Fibroblast of mammary gland (primary cell): ENCODE measurements around the gene GSTA2.

Experiments
- DNase-seq: peaks from one replicate; pipeline ENCODE4 v3.0.0-alpha.2; 2010; ENCODE audit warnings: low read depth
- H3K4me3 ChIP-seq: 2 replicates; pipeline ENCODE4 v1.5.1; 2011; ENCODE audit warnings: low read depth, mild to moderate bottlenecking, low read length, moderate library complexity; ENCODE audit not compliant: control insufficient read depth
- TF ChIP-seq, protein P1 (sequence below): conservative IDR thresholded peaks from 2 replicates; pipeline ENCODE4 v1.5.1; 2011; ENCODE audit warnings: low read depth, low read length, inconsistent platforms; ENCODE audit not compliant: control insufficient read depth, insufficient read depth

Gene GSTA2

DNA sequence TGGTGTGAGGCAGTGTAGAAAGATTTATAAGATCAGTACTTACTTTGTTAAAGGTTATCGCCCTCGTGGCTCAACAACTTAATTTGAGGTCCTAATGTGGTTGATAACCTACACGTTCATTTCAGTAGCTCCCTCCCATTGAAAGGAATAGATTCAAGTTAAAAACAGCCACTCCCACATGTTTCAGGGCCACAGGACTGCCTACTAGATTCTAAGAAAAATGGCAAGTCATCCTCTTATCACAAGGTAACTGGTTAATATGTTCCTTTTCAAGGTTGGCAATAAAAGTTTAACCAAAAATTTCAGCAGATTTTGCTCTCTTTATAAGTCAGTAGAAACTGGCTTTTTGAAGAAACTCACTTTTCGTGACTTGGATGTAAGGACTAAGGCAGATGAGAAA lies 17.1 kb downstream of the GSTA2 start:
- TF ChIP-seq, protein P1, sequence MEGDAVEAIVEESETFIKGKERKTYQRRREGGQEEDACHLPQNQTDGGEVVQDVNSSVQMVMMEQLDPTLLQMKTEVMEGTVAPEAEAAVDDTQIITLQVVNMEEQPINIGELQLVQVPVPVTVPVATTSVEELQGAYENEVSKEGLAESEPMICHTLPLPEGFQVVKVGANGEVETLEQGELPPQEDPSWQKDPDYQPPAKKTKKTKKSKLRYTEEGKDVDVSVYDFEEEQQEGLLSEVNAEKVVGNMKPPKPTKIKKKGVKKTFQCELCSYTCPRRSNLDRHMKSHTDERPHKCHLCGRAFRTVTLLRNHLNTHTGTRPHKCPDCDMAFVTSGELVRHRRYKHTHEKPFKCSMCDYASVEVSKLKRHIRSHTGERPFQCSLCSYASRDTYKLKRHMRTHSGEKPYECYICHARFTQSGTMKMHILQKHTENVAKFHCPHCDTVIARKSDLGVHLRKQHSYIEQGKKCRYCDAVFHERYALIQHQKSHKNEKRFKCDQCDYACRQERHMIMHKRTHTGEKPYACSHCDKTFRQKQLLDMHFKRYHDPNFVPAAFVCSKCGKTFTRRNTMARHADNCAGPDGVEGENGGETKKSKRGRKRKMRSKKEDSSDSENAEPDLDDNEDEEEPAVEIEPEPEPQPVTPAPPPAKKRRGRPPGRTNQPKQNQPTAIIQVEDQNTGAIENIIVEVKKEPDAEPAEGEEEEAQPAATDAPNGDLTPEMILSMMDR = no peak
- H3K4me3 ChIP-seq = no peak overlapping the region
- DNase-seq = no peak

DNA sequence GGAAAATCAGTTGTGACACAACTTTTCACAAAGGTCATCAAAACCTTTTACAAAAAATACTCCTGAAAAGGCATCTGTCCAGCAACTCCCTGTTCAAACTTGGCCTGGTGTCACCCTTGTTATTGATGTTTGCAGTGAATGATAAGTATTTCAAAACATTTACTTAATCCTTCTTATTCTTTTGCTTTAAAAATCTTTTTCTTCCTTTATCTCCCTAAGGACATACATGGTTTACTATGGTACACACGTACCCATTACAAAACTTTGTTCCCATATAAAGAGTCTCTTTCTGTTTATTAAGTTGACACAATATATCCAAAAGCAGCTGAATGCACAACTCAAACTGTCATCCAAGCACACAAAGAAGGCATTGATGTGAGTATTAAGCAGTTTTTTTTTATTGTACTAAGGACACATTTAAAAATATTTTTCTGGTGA lies 17.5 kb downstream of the GSTA2 start:
- TF ChIP-seq, protein P1 = no peak
- no peak overlapping the region for H3K4me3 ChIP-seq
- DNase-seq = no peak

DNA sequence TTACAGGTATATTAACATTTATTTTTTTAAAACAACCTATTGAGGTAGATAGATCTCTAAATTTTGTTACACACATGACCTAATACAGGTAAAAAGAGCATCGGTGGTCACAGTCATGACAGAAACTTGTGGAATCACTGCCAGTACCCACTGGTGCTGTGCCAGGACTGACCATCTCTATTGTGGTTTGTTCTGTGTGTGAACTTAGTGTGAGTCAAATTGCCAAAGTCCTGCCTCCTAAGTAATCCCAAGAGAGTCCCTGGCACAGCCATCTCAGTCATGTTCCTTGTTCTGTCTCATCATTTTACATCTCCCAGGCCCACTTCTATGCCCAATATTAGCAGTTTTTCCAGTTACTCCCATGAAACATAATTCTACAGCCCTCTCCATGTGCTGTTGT lies 21.4 kb downstream of the GSTA2 start:
- TF ChIP-seq, protein P1 = no peak
- H3K4me3 ChIP-seq = no peak overlapping the region
- DNase-seq = peak; percentile 11

DNA sequence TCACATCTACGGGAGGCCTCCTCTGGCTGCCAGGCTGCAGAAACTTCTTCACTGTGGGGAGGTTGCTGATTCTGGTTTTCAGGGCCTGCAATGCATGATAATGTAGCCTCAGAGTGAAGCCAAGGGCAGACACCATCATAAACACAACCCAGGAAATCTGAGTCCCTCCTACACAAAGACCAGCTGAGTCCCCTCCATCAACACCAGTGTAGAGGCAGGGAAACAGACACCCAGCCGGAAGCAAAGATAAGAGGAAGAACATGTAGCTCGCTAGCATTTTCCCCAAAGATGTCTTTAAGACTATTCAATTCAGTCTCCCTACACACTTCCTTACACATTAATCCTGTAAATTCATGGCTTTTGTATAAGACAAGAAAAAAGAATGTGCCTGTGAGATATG lies 23.6 kb downstream of the GSTA2 start:
- TF ChIP-seq, protein P1 = no peak
- H3K4me3 ChIP-seq = no peak overlapping the region
- DNase-seq = no peak

DNA sequence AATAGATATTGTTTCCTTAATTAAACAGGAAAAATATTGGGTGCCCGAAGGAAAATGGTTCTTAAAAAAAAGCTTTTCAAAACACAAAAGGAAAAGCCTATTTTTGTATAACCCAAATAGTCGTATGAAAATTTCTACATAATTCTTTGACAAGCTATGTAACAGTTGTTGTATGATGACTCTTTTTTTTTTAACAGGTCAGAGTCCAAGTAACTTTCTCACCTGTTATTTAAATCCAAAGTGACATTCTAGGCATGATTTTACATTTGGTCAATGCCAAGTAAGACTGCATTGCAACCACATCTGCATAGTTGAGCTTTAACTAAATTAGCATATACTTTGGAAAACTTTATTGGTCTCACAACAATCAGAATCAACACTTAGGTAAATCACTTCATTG lies 24.1 kb downstream of the GSTA2 start:
- no peak overlapping the region for H3K4me3 ChIP-seq
- TF ChIP-seq, protein P1 = no peak
- no peak for DNase-seq

DNA sequence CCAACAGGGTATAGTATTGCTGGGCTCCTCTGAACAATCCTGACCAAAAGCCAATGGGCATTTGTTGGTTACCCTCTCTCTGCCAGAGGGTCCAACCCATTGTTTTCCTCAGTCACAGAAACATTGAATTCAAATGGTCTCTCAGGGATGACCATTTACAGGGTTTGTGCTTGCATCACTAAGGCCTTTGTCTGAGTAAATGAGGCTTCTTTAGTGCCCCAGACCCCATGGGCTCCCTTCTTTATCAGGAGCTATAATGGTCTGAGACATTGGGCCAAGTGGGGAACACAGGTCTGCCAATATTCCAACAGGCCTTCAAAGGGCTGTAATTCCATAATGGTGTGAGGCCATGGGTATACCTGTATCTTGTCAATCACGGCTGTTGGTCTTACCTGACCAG lies 27.1 kb downstream of the GSTA2 start:
- DNase-seq = no peak
- TF ChIP-seq, protein P1 = no peak
- no peak overlapping the region for H3K4me3 ChIP-seq

DNA sequence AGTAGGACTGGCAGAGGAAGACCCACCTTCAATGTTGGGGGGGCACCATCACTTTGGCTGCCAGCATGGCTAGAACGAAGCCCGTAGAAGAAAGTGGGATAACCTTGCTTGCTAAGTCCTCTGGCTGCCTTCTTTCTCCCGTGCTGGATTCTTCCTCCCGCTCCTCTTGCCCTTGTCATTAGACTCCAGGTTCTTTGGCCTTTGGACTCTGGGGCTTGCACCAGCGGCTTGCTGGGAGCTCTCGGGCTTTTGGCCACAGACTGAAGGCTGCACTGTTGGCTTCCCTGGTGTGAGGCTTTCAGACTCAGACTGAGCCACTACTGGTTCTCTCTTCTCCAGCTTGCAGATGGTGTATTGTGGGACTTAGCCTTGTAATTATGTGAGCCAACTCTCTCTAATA lies 28.2 kb downstream of the GSTA2 start:
- DNase-seq = no peak
- no peak overlapping the region for H3K4me3 ChIP-seq
- TF ChIP-seq, protein P1 = no peak
